Loucy (cell line): Measurements from ENCODE around the gene CHRM2.

ENCODE experiments used
- H2AFZ ChIP-seq: fragments of 200-600 bp; sonication (generic); 2 replicates; pipeline ENCODE4 v1.6.0; 2016; ENCODE audit warnings: antibody characterized with exemption, mild to moderate bottlenecking, low read length, moderate library complexity
- H3F3A ChIP-seq: fragments of 200-600 bp; 2 replicates; pipeline ENCODE4 v1.6.0; 2016; ENCODE audit warnings: antibody characterized with exemption, low read depth, mild to moderate bottlenecking
- H3K27me3 ChIP-seq: fragments of 200-600 bp; sonication (generic); 2 replicates; pipeline ENCODE4 v1.6.1; 2014; ENCODE audit warnings: low read length, mild to moderate bottlenecking; ENCODE audit not compliant: insufficient read depth, poor library complexity, severe bottlenecking
- H3K36me3 ChIP-seq: fragments of 200-600 bp; sonication (generic); 2 replicates; pipeline ENCODE4 v1.6.1; 2016; ENCODE audit warnings: low read length; ENCODE audit not compliant: insufficient read depth
- H3K4me1 ChIP-seq: fragments of 200-600 bp; sonication (generic); 2 replicates; pipeline ENCODE4 v1.5.1; 2014; ENCODE audit warnings: low read length, mild to moderate bottlenecking; ENCODE audit not compliant: insufficient read depth, poor library complexity, severe bottlenecking
- H3K4me2 ChIP-seq: fragments of 200-600 bp; sonication (generic); 2 replicates; pipeline ENCODE4 v1.6.0; 2014; ENCODE audit warnings: antibody characterized with exemption, low read length, low read depth, mild to moderate bottlenecking; ENCODE audit not compliant: poor library complexity, severe bottlenecking
- H3K4me3 ChIP-seq: fragments of 200-600 bp; sonication (generic); 2 replicates; pipeline ENCODE4 v1.5.1; 2014; ENCODE audit warnings: low read length, mild to moderate bottlenecking, mixed read lengths; ENCODE audit not compliant: poor library complexity, severe bottlenecking
- H3K79me2 ChIP-seq: fragments of 200-600 bp; sonication (generic); 2 replicates; pipeline ENCODE4 v1.6.1; 2014; ENCODE audit warnings: low read length; ENCODE audit not compliant: insufficient read depth
- H3K9ac ChIP-seq: fragments of 200-600 bp; sonication (generic); 2 replicates; pipeline ENCODE4 v1.6.0; 2014; ENCODE audit warnings: mild to moderate bottlenecking, low read depth, low read length, moderate library complexity; ENCODE audit not compliant: poor library complexity, severe bottlenecking
- H3K9me2 ChIP-seq: fragments of 200-600 bp; sonication (generic); replicated peaks from 2 replicates; pipeline ENCODE4 v1.6.1; 2016; ENCODE audit warnings: low read depth, low read length, mixed read lengths
- H3K9me3 ChIP-seq: fragments of 200-600 bp; sonication (generic); 2 replicates; pipeline ENCODE4 v1.6.1; 2014; ENCODE audit warnings: mild to moderate bottlenecking, antibody characterized with exemption, low read length, low read depth; ENCODE audit not compliant: insufficient read depth
- H4K20me1 ChIP-seq: fragments of 200-600 bp; sonication (generic); 2 replicates; pipeline ENCODE4 v1.6.0; 2014; ENCODE audit warnings: antibody characterized with exemption, low read length, mild to moderate bottlenecking; ENCODE audit not compliant: insufficient read depth, poor library complexity, severe bottlenecking
- EZH2phosphoT487 ChIP-seq: fragments of 200-600 bp; IDR thresholded peaks from 2 replicates; pipeline ENCODE4 v1.6.1; 2018; ENCODE audit warnings: antibody characterized with exemption, mild to moderate bottlenecking, moderate library complexity, borderline replicate concordance
- TF ChIP-seq, protein P1 (sequence below): fragments of 200-600 bp; sonication (generic); conservative IDR thresholded peaks from 2 replicates; pipeline ENCODE4 v1.5.1; 2014; ENCODE audit warnings: mild to moderate bottlenecking, antibody characterized with exemption, low read length

Gene CHRM2

GRCh38 chr7:137006293-137006692 is 137.8 kb downstream of the CHRM2 start:
- no peak overlapping the region for H3K9ac ChIP-seq

GRCh38 chr7:137007001-137007694 is 138.7 kb downstream of the CHRM2 start:
- Histone ChIP-seq H3K79me2 (no peaks in the 10 kb centered on the region), H3F3A (no peaks in the 10 kb centered on the region), H3K27me3 (no peaks in the 10 kb centered on the region), H3K9me2 (no peaks in the 10 kb centered on the region), H2AFZ (no peak overlapping the region), H3K4me1 (no peaks in the 10 kb centered on the region), H3K9ac (no peak overlapping the region), H3K4me3 (no peak overlapping the region), H3K9me3 (no peaks in the 10 kb centered on the region), H4K20me1 (no peaks in the 10 kb centered on the region), H3K36me3 (no peaks in the 10 kb centered on the region), H3K4me2 (no peak overlapping the region)
- no peak for TF ChIP-seq EZH2phosphoT487
- TF ChIP-seq, protein P1, sequence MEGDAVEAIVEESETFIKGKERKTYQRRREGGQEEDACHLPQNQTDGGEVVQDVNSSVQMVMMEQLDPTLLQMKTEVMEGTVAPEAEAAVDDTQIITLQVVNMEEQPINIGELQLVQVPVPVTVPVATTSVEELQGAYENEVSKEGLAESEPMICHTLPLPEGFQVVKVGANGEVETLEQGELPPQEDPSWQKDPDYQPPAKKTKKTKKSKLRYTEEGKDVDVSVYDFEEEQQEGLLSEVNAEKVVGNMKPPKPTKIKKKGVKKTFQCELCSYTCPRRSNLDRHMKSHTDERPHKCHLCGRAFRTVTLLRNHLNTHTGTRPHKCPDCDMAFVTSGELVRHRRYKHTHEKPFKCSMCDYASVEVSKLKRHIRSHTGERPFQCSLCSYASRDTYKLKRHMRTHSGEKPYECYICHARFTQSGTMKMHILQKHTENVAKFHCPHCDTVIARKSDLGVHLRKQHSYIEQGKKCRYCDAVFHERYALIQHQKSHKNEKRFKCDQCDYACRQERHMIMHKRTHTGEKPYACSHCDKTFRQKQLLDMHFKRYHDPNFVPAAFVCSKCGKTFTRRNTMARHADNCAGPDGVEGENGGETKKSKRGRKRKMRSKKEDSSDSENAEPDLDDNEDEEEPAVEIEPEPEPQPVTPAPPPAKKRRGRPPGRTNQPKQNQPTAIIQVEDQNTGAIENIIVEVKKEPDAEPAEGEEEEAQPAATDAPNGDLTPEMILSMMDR: no peak

More at GRCh38 chr7:137006293-137006692, 137.8 kb downstream of the CHRM2 start:
- Histone ChIP-seq H3K4me2 (no peak overlapping the region), H3F3A (no peaks in the 10 kb centered on the region), H3K9me3 (no peaks in the 10 kb centered on the region), H3K79me2 (no peaks in the 10 kb centered on the region), H3K4me3 (no peak overlapping the region), H3K4me1 (no peaks in the 10 kb centered on the region), H2AFZ (no peak overlapping the region), H4K20me1 (no peaks in the 10 kb centered on the region), H3K27me3 (no peaks in the 10 kb centered on the region), H3K9me2 (no peaks in the 10 kb centered on the region), H3K36me3 (no peaks in the 10 kb centered on the region)
- TF ChIP-seq EZH2phosphoT487: no peak
- TF ChIP-seq, protein P1: no peak

- no peaks in the 10 kb centered on the region for H3K27me3 ChIP-seq
- H3K4me1 ChIP-seq: no peaks in the 10 kb centered on the region
- no peaks in the 10 kb centered on the region for H3K9me3 ChIP-seq
- H3F3A ChIP-seq: no peaks in the 10 kb centered on the region
- TF ChIP-seq, protein P1: no peak
- TF ChIP-seq EZH2phosphoT487: no peak
- no peak overlapping the region for H3K9ac ChIP-seq
- H4K20me1 ChIP-seq: no peaks in the 10 kb centered on the region
- H3K79me2 ChIP-seq: no peaks in the 10 kb centered on the region
- no peaks in the 10 kb centered on the region for H3K36me3 ChIP-seq
- no peak overlapping the region for H2AFZ ChIP-seq
- H3K4me2 ChIP-seq: no peak overlapping the region
- no peak overlapping the region for H3K4me3 ChIP-seq
- H3K9me2 ChIP-seq: no peaks in the 10 kb centered on the region
Measured at GRCh38 chr7:137009404-137009803, 141.0 kb downstream of the CHRM2 start.
